Mucosa of descending colon (tissue), 3 donors: ENCODE results near the gene LGALS1. TPM values are rescaled to one million over a fixed set of nuclear protein-coding genes. Genes with fewer than 3 reads are reported as not detected.

Experiments
- ATAC-seq: fragments of 200-7000 bp; cut with Tn5 transposase; one replicate; pipeline ENCODE4 v1.9.1; 2020; ENCODE audit warnings: mild to moderate bottlenecking, moderate library complexity
- DNase-seq, 3 donors: peaks; one replicate each; pipeline ENCODE4 v3.0.0-alpha.2; 2020
- H3K36me3 ChIP-seq: fragments of 200-600 bp; one replicate; pipeline ENCODE4 v1.8.0; 2021; ENCODE audit warnings: low read depth, mild to moderate bottlenecking
- H3K4me1 ChIP-seq: fragments of 200-600 bp; one replicate; pipeline ENCODE4 v1.8.0; 2021; ENCODE audit warnings: low read depth, mild to moderate bottlenecking
- H3K4me3 ChIP-seq: fragments of 200-600 bp; one replicate; pipeline ENCODE4 v1.8.0; 2021; ENCODE audit warnings: mild to moderate bottlenecking
- H3K9me3 ChIP-seq: fragments of 200-600 bp; one replicate; pipeline ENCODE4 v1.8.0; 2021; ENCODE audit warnings: mild to moderate bottlenecking
- CTCF ChIP-seq: fragments of 200-600 bp; IDR thresholded peaks from one replicate; pipeline ENCODE4 v1.8.0; 2022; ENCODE audit warnings: antibody characterized with exemption, mild to moderate bottlenecking
- intact Hi-C, 2 donors: fragments of 100-400 bp; cut with DNase I in 1 of 2; cut with micrococcal nuclease in 1 of 2; formaldehyde crosslinking; loops; one replicate each; pipeline versions ENCODE4 v1.11.0 to v1.11.1; 2022; cut with DNase I, micrococcal nuclease
- total RNA-seq, 3 donors: library from RNA; stranded (reverse); fragmentation: NEBNext Ultra II Directional in 2 of 3; extraction: Animal tissue kit (Norgen Biotek cat#: 25700) in 2 of 3; gene quantifications; one replicate each; pipeline versions ENCODE4 v1.2.1 to v1.2.4, GENCODE V29; 2021 to 2023
- donor health status: DM: no; HTN: no; CAD: no; lungs with moderate emphysema.
- donor health status: DM: no; HTN: no; CAD: no.
- donor health status: DM: no; HTN: yes; CAD: no.

The LGALS1 gene
- total RNA-seq, 3 donors from 2014 or later, result 54.6 to 376 (median 150) TPM

GRCh38 chr22:37701141-37701786, 25.8 kb downstream of the LGALS1 start:
- Histone ChIP-seq H3K4me3 (no peak overlapping the region), H3K9me3 (no peaks in the 10 kb centered on the region), H3K36me3 (no peaks in the 10 kb centered on the region), H3K4me1 (peaks cover 10% of the 10 kb centered on the region)
- TF ChIP-seq CTCF, result no peak
- intact Hi-C loops, result no loop called here
- ATAC-seq (peak; percentile 17), DNase-seq (no peak)

- DNase-seq (no peak), ATAC-seq (no peak)
- Histone ChIP-seq H3K4me3 (no peak overlapping the region), H3K36me3 (no peaks in the 10 kb centered on the region), H3K9me3 (no peaks in the 10 kb centered on the region), H3K4me1 (no peaks in the 10 kb centered on the region)
- intact Hi-C loops, result no loop called here
- TF ChIP-seq CTCF, result no peak
Observed at GRCh38 chr22:37703906-37704305, 28.5 kb downstream of the LGALS1 start.

- TF ChIP-seq CTCF, result no peak
- Histone ChIP-seq H3K36me3 (no peaks in the 10 kb centered on the region), H3K4me3 (no peak overlapping the region), H3K9me3 (no peaks in the 10 kb centered on the region), H3K4me1 (no peaks in the 10 kb centered on the region)
- DNase-seq (no peak), ATAC-seq (no peak)
- intact Hi-C loops, result no loop called here
Observed at GRCh38 chr22:37704645-37705044, 29.2 kb downstream of the LGALS1 start.

- Histone ChIP-seq H3K4me3 (no peak overlapping the region), H3K36me3 (no peaks in the 10 kb centered on the region), H3K4me1 (no peaks in the 10 kb centered on the region), H3K9me3 (no peaks in the 10 kb centered on the region)
- ATAC-seq, result no peak
- TF ChIP-seq CTCF, result no peak
- intact Hi-C loops, result no loop called here
- DNase-seq, result no peak
Observed at GRCh38 chr22:37705205-37705604, 29.8 kb downstream of the LGALS1 start.

GRCh38 chr22:37708580-37709444, 33.4 kb downstream of the LGALS1 start:
- no peak overlapping the region for H3K4me3 ChIP-seq
- no peak for TF ChIP-seq CTCF
- intact Hi-C loops, result no loop called here
- DNase-seq (no peak), ATAC-seq (no peak)
- H3K36me3 ChIP-seq, result no peaks in the 10 kb centered on the region
- H3K9me3 ChIP-seq, result no peaks in the 10 kb centered on the region
- H3K4me1 ChIP-seq, result peaks cover 4% of the 10 kb centered on the region
